Activated CD4-positive, alpha-beta T cell treated with anti-CD3 and anti-CD28 coated beads for 4 hours (primary cell): ENCODE data around the gene ZNF701.
A peak's percentile ranks its signal among the peaks of the same experiment; 100 is the strongest.
"Not testable (repeated sequence)": the region's sequence is repeated elsewhere in the genome, so short reads cannot be mapped to it uniquely, and the experiment has no call there.

Experiments used
- DNase-seq, 2 donors: peaks; one replicate each; pipeline ENCODE4 v3.0.0-alpha.2; 2020

Gene ZNF701

DNA sequence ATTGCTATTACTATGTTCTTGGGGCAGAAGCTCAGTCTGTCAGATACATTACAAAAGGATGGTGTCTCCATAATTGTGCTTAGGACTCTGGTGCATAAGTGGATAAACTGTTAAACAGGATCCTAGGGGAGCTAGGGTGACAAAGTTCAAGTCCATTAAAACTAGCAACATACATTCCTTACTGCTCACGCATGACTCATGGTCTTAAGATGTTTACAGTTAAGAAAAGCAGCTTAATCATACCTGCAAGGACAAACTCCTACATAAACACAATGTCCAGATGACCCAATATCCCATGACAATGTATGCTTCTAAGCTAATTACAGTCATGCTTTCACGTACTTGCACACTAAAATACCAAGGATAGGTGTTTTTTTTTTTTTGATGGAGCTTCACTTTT, 3.5 kb upstream of the ZNF701 start:
- no peak for DNase-seq

- DNase-seq = no peak
These were observed 2.2 kb upstream of the ZNF701 start for GRCh38 chr19:52567921-52568320.

GRCh38 chr19:52569638-52569999, 468 bp upstream of the ZNF701 start:
- not testable (repeated sequence) for DNase-seq

- DNase-seq = no peak
These were observed 14.8 kb downstream of the ZNF701 start for GRCh38 chr19:52584736-52585440.

- no peak for DNase-seq
These were observed 15.5 kb downstream of the ZNF701 start for GRCh38 chr19:52585604-52586003.

GRCh38 chr19:52590728-52591127, 20.6 kb downstream of the ZNF701 start:
- no peak for DNase-seq

DNA sequence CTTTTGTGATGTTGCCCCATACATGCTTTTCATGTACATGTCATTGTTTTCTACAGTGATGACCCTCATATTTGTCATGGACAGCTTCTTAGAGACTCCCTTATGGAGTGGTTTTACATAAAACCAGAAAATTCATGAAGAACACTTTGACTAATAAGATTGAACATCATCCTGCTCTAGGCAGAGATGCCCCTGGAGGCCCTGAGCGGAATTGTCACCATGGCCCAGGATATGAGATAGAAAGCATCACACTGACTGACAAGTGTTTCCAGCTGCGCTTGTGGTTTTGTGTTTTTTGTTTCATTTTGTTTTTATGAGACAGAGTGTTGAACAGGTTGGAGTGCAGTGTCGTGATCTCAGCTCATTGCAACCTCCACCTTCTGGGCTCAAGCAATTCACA, 22.2 kb downstream of the ZNF701 start:
- no peak for DNase-seq

- DNase-seq = not testable (repeated sequence)
These were observed 23.4 kb downstream of the ZNF701 start for GRCh38 chr19:52593441-52593840.

DNA sequence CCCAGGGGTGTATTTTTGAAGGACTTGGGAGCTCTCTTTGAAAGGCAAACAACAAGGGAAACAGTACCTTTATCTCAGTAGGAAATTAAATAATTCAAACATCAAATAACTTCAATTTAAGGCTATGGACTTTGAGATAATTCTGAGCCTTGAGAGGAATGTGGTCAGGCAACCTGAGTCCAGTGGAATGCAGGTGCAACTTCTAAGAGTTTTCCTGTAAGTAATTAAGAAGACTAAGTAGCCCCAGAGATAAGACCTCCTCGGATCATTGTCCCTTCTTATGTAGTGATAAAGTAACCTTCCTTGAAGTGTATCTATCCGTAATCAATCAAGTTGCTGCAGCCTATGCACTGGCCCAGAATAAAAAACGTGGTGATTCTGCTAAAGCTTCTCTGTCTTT, 29.2 kb downstream of the ZNF701 start:
- no peak for DNase-seq

DNA sequence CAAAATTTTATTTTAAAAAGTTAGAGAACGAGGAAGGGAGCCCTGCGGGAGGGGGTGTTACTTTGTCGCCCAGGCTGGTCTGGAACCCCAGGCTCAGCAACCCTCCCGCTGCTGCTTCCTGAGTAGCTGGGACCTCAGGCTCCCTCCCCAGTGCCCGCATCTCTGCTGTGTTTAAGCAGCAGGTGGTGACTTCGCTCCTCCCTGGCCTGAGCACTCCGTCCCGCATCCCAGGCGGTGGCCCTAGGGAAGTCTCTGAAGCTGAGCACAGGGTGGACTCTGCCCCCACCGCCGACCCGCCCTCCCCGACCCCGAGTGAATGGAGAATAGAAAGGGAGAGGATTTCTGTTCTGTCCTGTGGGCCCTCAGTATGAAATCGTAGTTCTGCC, 30.5 kb downstream of the ZNF701 start:
- peak in 1 of 2 donors; percentile 3 for DNase-seq

GRCh38 chr19:52601025-52601973, 31.2 kb downstream of the ZNF701 start:
- peak; percentile 92 to 95 for DNase-seq

- not testable (repeated sequence) for DNase-seq
These were observed 31.9 kb downstream of the ZNF701 start for GRCh38 chr19:52601974-52602366.

DNA sequence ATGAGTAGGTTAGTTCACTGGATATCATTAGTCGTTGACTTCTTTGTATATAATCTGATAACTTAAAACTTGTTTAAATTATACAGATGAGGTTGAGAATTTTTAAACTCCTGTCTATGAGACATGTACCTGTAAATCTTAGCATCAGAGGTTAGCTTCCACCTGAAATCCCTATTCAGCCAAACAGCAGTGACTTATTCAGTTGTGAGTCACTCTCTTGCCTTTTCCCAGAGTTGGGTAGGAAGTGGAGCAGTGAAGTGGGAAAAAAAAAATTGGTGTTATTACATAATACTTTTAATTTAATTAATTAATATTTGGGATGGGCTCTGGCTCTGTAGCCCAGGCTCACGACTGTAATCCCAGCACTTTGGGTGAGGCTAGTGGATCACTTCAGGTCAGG, 32.9 kb downstream of the ZNF701 start:
- DNase-seq = no peak

- DNase-seq = no peak
These were observed 33.6 kb downstream of the ZNF701 start for GRCh38 chr19:52603558-52604207.

- no peak for DNase-seq
These were observed 43.3 kb downstream of the ZNF701 start for GRCh38 chr19:52613299-52613906.

- no peak for DNase-seq
These were observed 51.3 kb downstream of the ZNF701 start for GRCh38 chr19:52621376-52621775.

DNA sequence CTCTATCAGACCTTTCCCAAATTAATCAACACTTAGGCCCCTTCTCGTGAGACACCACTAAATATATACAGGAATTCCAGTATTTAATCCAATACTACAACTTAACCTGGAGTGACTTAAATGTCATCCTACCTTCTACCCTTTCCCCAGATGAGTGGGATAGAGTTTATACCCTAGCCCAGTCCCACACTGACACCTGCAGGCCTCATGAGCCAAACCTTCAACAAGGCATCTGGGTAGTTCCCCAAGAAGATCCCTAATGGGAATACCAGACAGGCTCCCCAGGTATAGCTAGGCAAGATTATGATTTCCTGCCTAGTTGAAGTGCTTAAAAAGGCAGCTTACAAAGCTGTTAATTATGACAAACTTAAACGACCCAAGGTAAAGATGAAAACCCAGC, 52.2 kb downstream of the ZNF701 start:
- no peak for DNase-seq

- DNase-seq = no peak
These were observed 56.8 kb downstream of the ZNF701 start for GRCh38 chr19:52626915-52627314.

- not testable (repeated sequence) for DNase-seq
These were observed 57.4 kb downstream of the ZNF701 start for GRCh38 chr19:52627441-52627840.

- DNase-seq = no peak
These were observed 65.9 kb downstream of the ZNF701 start for GRCh38 chr19:52635786-52636570.
